HG03442 (cell line): ENCODE results near the gene DCAF17.
"Not testable (repeated sequence)": the region's sequence is repeated elsewhere in the genome, so short reads cannot be mapped to it uniquely, and the experiment has no call there.

Experiments used
- ATAC-seq: cut with Tn5 transposase; IDR thresholded peaks from one replicate; pipeline ENCODE4 v1.9.1; 2021; ENCODE audit warnings: mild to moderate bottlenecking, moderate library complexity; ENCODE audit not compliant: unreplicated experiment

The DCAF17 gene

GRCh38 chr2:171509945-171510731, 76.1 kb downstream of the DCAF17 start:
- peak; percentile 80 for ATAC-seq

- ATAC-seq = no peak
Measured at GRCh38 chr2:171512014-171512413, 78.0 kb downstream of the DCAF17 start.

- no peak for ATAC-seq
Measured at GRCh38 chr2:171512683-171513195, 78.7 kb downstream of the DCAF17 start.

GRCh38 chr2:171513719-171514160, 79.7 kb downstream of the DCAF17 start:
- ATAC-seq = peak; percentile 39

GRCh38 chr2:171514908-171515582, 81.0 kb downstream of the DCAF17 start:
- no peak for ATAC-seq

- ATAC-seq = no peak
Measured at GRCh38 chr2:171515672-171516298, 81.8 kb downstream of the DCAF17 start.

GRCh38 chr2:171516793-171517192, 82.8 kb downstream of the DCAF17 start:
- ATAC-seq = no peak

- no peak for ATAC-seq
Measured at GRCh38 chr2:171520471-171520870, 86.4 kb downstream of the DCAF17 start.

- ATAC-seq = no peak
Measured at GRCh38 chr2:171521361-171522051, 87.5 kb downstream of the DCAF17 start.

- ATAC-seq = peak; percentile 59
Measured at GRCh38 chr2:171522052-171522787, 88.2 kb downstream of the DCAF17 start, which contains the start of gene CYBRD1. CYBRD1 (plus strand) TSS chr2:171522474; CDS start chr2:171522546, 72 bp downstream.

GRCh38 chr2:171522788-171523087, 88.7 kb downstream of the DCAF17 start:
- peak; percentile 14 for ATAC-seq

GRCh38 chr2:171523088-171524017, 89.3 kb downstream of the DCAF17 start:
- ATAC-seq = peak; percentile 35

GRCh38 chr2:171524018-171524401, 90.0 kb downstream of the DCAF17 start:
- ATAC-seq = no peak

GRCh38 chr2:171529914-171530313, 95.9 kb downstream of the DCAF17 start:
- ATAC-seq = no peak

- ATAC-seq = no peak
Measured at GRCh38 chr2:171530378-171530777, 96.4 kb downstream of the DCAF17 start.

GRCh38 chr2:171530859-171531258, 96.8 kb downstream of the DCAF17 start:
- ATAC-seq = not testable (repeated sequence)

- no peak for ATAC-seq
Measured at GRCh38 chr2:171531291-171531690, 97.3 kb downstream of the DCAF17 start.

GRCh38 chr2:171531836-171532450, 97.9 kb downstream of the DCAF17 start:
- ATAC-seq = no peak

- no peak for ATAC-seq
Measured at GRCh38 chr2:171533331-171533730, 99.3 kb downstream of the DCAF17 start.
